Subcutaneous abdominal adipose tissue (tissue), 5 donors: Measurements from ENCODE around the gene SORBS1.

Source experiments
- H3K27ac ChIP-seq: one replicate; pipeline ENCODE4 v1.7.0; 2013; ENCODE audit warnings: low read depth, mild to moderate bottlenecking, inconsistent platforms, low read length, moderate library complexity
- H3K27me3 ChIP-seq, 5 donors: one replicate each; pipeline ENCODE4 v1.7.0; 2013; ENCODE audit warnings: low read length in 5 of 5, inconsistent platforms in 1 of 5; ENCODE audit not compliant: control insufficient read depth in 5 of 5, insufficient read depth in 4 of 5
- H3K36me3 ChIP-seq, 5 donors: one replicate each; pipeline ENCODE4 v1.7.0; 2013; ENCODE audit warnings: low read length in 5 of 5; ENCODE audit not compliant: control insufficient read depth in 5 of 5, insufficient read depth in 5 of 5
- H3K4me1 ChIP-seq, 5 donors: one replicate each; pipeline ENCODE4 v1.7.0; 2013; ENCODE audit warnings: low read length in 5 of 5, mild to moderate bottlenecking in 3 of 5, moderate library complexity in 1 of 5; ENCODE audit not compliant: control insufficient read depth in 5 of 5, insufficient read depth in 5 of 5
- H3K4me3 ChIP-seq, 5 donors: one replicate each; pipeline ENCODE4 v1.7.0; 2013; ENCODE audit warnings: low read length in 5 of 5, low read depth in 1 of 5
- H3K9ac ChIP-seq, 5 donors: one replicate each; pipeline ENCODE4 v1.7.0; 2013; ENCODE audit warnings: low read length in 5 of 5, mild to moderate bottlenecking in 4 of 5, moderate library complexity in 3 of 5
- H3K9me3 ChIP-seq, 5 donors: one replicate each; pipeline ENCODE4 v1.7.0; 2013; ENCODE audit warnings: low read length in 5 of 5; ENCODE audit not compliant: control insufficient read depth in 5 of 5
- donor health status: healthy.
- donor health status: healthy.
- donor health status: healthy.
- donor health status: healthy.
- donor health status: healthy.

SORBS1 gene

GRCh38 chr10:95328013-95328412 is 233.2 kb downstream of the SORBS1 start:
- Histone ChIP-seq H3K9me3 (no peaks in the 10 kb centered on the region), H3K4me1 (peaks cover 0 to 21% (median 14%) of the 10 kb centered on the region in 5 donors), H3K4me3 (no peak overlapping the region), H3K9ac (no peak overlapping the region), H3K27ac (peak overlapping the region; percentile 75), H3K36me3 (peaks cover 29 to 85% (median 68%) of the 10 kb centered on the region in 5 donors), H3K27me3 (no peaks in the 10 kb centered on the region)

GRCh38 chr10:95327367-95327766 is 233.8 kb downstream of the SORBS1 start:
- H3K4me1 ChIP-seq, result peaks cover 0 to 23% (median 14%) of the 10 kb centered on the region in 5 donors
- no peaks in the 10 kb centered on the region for H3K27me3 ChIP-seq
- peaks cover 31 to 86% (median 71%) of the 10 kb centered on the region in 5 donors for H3K36me3 ChIP-seq
- peak overlapping the region in 1 of 5 donors; percentile 3 for H3K9ac ChIP-seq
- H3K4me3 ChIP-seq, result no peak overlapping the region
- no peaks in the 10 kb centered on the region for H3K9me3 ChIP-seq
- peak overlapping the region; percentile 75 for H3K27ac ChIP-seq

- Histone ChIP-seq H3K36me3 (peaks cover 31 to 86% (median 71%) of the 10 kb centered on the region in 5 donors), H3K27ac (peak overlapping the region; percentile 75), H3K9me3 (no peaks in the 10 kb centered on the region), H3K4me3 (no peak overlapping the region), H3K27me3 (no peaks in the 10 kb centered on the region), H3K9ac (peak overlapping the region in 1 of 5 donors; percentile 13), H3K4me1 (peaks cover 0 to 23% (median 11%) of the 10 kb centered on the region in 5 donors)
Measured at GRCh38 chr10:95326396-95326795, 234.8 kb downstream of the SORBS1 start.

GRCh38 chr10:95325863-95326262 is 235.3 kb downstream of the SORBS1 start:
- H3K9ac ChIP-seq, result peak overlapping the region in 1 of 5 donors; percentile 13
- H3K9me3 ChIP-seq, result no peaks in the 10 kb centered on the region
- no peak overlapping the region for H3K4me3 ChIP-seq
- no peaks in the 10 kb centered on the region for H3K27me3 ChIP-seq
- H3K36me3 ChIP-seq, result peaks cover 33 to 86% (median 72%) of the 10 kb centered on the region in 5 donors
- H3K27ac ChIP-seq, result no peak overlapping the region
- peaks cover 0 to 25% (median 11%) of the 10 kb centered on the region in 5 donors for H3K4me1 ChIP-seq

GRCh38 chr10:95324436-95325268 is 236.5 kb downstream of the SORBS1 start:
- no peaks in the 10 kb centered on the region for H3K9me3 ChIP-seq
- H3K4me1 ChIP-seq, result peaks cover 0 to 35% (median 11%) of the 10 kb centered on the region in 5 donors
- no peak overlapping the region for H3K9ac ChIP-seq
- no peak overlapping the region for H3K4me3 ChIP-seq
- H3K36me3 ChIP-seq, result peaks cover 41 to 89% (median 77%) of the 10 kb centered on the region in 5 donors
- H3K27me3 ChIP-seq, result no peaks in the 10 kb centered on the region
- peak overlapping the region; percentile 15 for H3K27ac ChIP-seq

GRCh38 chr10:95321554-95322301 is 239.4 kb downstream of the SORBS1 start:
- H3K9me3 ChIP-seq, result no peaks in the 10 kb centered on the region
- H3K36me3 ChIP-seq, result peaks cover 33 to 93% (median 68%) of the 10 kb centered on the region in 5 donors
- H3K4me1 ChIP-seq, result peaks cover 0 to 22% (median 0%) of the 10 kb centered on the region in 5 donors
- no peak overlapping the region for H3K9ac ChIP-seq
- no peaks in the 10 kb centered on the region for H3K27me3 ChIP-seq
- H3K4me3 ChIP-seq, result no peak overlapping the region
- H3K27ac ChIP-seq, result no peak overlapping the region

- H3K9ac ChIP-seq, result no peak overlapping the region
- no peak overlapping the region for H3K27ac ChIP-seq
- H3K36me3 ChIP-seq, result peaks cover 38 to 93% (median 74%) of the 10 kb centered on the region in 5 donors
- H3K27me3 ChIP-seq, result no peaks in the 10 kb centered on the region
- peaks cover 0 to 18% (median 0%) of the 10 kb centered on the region in 5 donors for H3K4me1 ChIP-seq
- H3K4me3 ChIP-seq, result no peak overlapping the region
- H3K9me3 ChIP-seq, result no peaks in the 10 kb centered on the region
Measured at GRCh38 chr10:95319239-95319638, 241.9 kb downstream of the SORBS1 start.

GRCh38 chr10:95315509-95315908 is 245.7 kb downstream of the SORBS1 start:
- H3K4me1 ChIP-seq, result peaks cover 0 to 15% (median 2%) of the 10 kb centered on the region in 5 donors

GRCh38 chr10:95314192-95314918 is 246.8 kb downstream of the SORBS1 start:
- H3K27me3 ChIP-seq, result no peaks in the 10 kb centered on the region
- H3K9me3 ChIP-seq, result no peaks in the 10 kb centered on the region
- H3K4me1 ChIP-seq, result peaks cover 0 to 5% (median 2%) of the 10 kb centered on the region in 5 donors
- no peak overlapping the region for H3K4me3 ChIP-seq
- H3K27ac ChIP-seq, result no peak overlapping the region
- H3K9ac ChIP-seq, result no peak overlapping the region
- H3K36me3 ChIP-seq, result peaks cover 23 to 69% (median 50%) of the 10 kb centered on the region in 5 donors

More at GRCh38 chr10:95315509-95315908, 245.7 kb downstream of the SORBS1 start:
- H3K27me3 ChIP-seq, result no peaks in the 10 kb centered on the region
- peaks cover 28 to 80% (median 54%) of the 10 kb centered on the region in 5 donors for H3K36me3 ChIP-seq
- no peak overlapping the region for H3K9ac ChIP-seq
- H3K9me3 ChIP-seq, result no peaks in the 10 kb centered on the region
- no peak overlapping the region for H3K4me3 ChIP-seq
- H3K27ac ChIP-seq, result no peak overlapping the region
